HepG2 (cell line): ENCODE results near the gene PPP4C. TPM values are rescaled to one million over a fixed set of nuclear protein-coding genes. Genes with fewer than 3 reads are reported as not detected.
A peak's percentile ranks its signal among the peaks of the same experiment; 100 is the strongest.

ENCODE experiments used
- AHR ChIP-seq: IDR thresholded peaks from 2 replicates; pipeline ENCODE4 v1.6.1; 2018; ENCODE audit warnings: missing genetic modification reagents, missing compliant biosample characterization
- BCLAF1 ChIP-seq: fragments of 450-650 bp; IDR thresholded peaks from 2 replicates; pipeline ENCODE4 v1.6.1; 2017; ENCODE audit warnings: mild to moderate bottlenecking
- ERF ChIP-seq: IDR thresholded peaks from 2 replicates; pipeline ENCODE4 v1.6.1; 2018; ENCODE audit warnings: missing biosample characterization, missing genetic modification reagents
- EZH2 ChIP-seq: conservative IDR thresholded peaks from 2 replicates; pipeline ENCODE4 v1.6.1; 2012; ENCODE audit warnings: mild to moderate bottlenecking, low read depth, low read length, moderate library complexity
- GATAD1 ChIP-seq: IDR thresholded peaks from 2 replicates; pipeline ENCODE4 v1.6.1; 2016; ENCODE audit warnings: missing genetic modification reagents, missing compliant biosample characterization
- HMGXB3 ChIP-seq: sonication (generic); formaldehyde crosslinking; IDR thresholded peaks from 2 replicates; pipeline ENCODE4 v1.4.0; 2020; ENCODE audit warnings: missing genetic modification reagents, borderline replicate concordance
- HOXD1 ChIP-seq: sonication (generic); formaldehyde crosslinking; IDR thresholded peaks from 2 replicates; pipeline ENCODE4 v1.5.0; 2020; ENCODE audit warnings: missing genetic modification reagents
- JDP2 ChIP-seq: sonication (generic); formaldehyde crosslinking; IDR thresholded peaks from 2 replicates; pipeline ENCODE4 v1.8.1; 2022; ENCODE audit warnings: missing genetic modification reagents, borderline replicate concordance
- JUND ChIP-seq: sonication (generic); formaldehyde crosslinking; IDR thresholded peaks from 2 replicates; pipeline ENCODE4 v1.8.0; 2022; ENCODE audit warnings: mild to moderate bottlenecking, missing genetic modification reagents
- KDM5B ChIP-seq: sonication (generic); formaldehyde crosslinking; IDR thresholded peaks from 2 replicates; pipeline ENCODE4 v1.4.0; 2020; ENCODE audit warnings: missing genetic modification reagents, mild to moderate bottlenecking, borderline replicate concordance
- MAFF ChIP-seq: IDR thresholded peaks from 2 replicates; pipeline ENCODE4 v1.6.1; 2011; ENCODE audit warnings: low read depth, low read length, improper control_type of control experiment
- NR2F6 ChIP-seq, 2 experiments: IDR thresholded peaks; 2 replicates each; pipeline ENCODE4 v1.6.1; 2016; ENCODE audit warnings: antibody characterized with exemption in 1 of 2, mild to moderate bottlenecking in 1 of 2
- PCBP1 ChIP-seq: fragments of 200-400 bp; formaldehyde crosslinking; IDR thresholded peaks from 2 replicates; pipeline ENCODE4 v1.6.1; 2017; ENCODE audit warnings: mild to moderate bottlenecking, low read depth, low read length, borderline replicate concordance
- PHF8 ChIP-seq: sonication (generic); formaldehyde crosslinking; IDR thresholded peaks from 2 replicates; pipeline ENCODE4 v1.5.0; 2020; ENCODE audit warnings: missing genetic modification reagents
- SRY ChIP-seq: sonication (generic); formaldehyde crosslinking; IDR thresholded peaks from 2 replicates; pipeline ENCODE4 v1.8.0; 2022; ENCODE audit warnings: mild to moderate bottlenecking, missing genetic modification reagents
- ZBTB42 ChIP-seq: sonication (generic); formaldehyde crosslinking; IDR thresholded peaks from 2 replicates; pipeline ENCODE4 v1.5.0; 2020; ENCODE audit warnings: mild to moderate bottlenecking, missing genetic modification reagents
- ZHX1 ChIP-seq: sonication (generic); formaldehyde crosslinking; IDR thresholded peaks from 2 replicates; pipeline ENCODE4 v1.8.1; 2022; ENCODE audit warnings: low read depth, mild to moderate bottlenecking, missing genetic modification reagents
- ZNF232 ChIP-seq: sonication (generic); formaldehyde crosslinking; IDR thresholded peaks from 2 replicates; pipeline ENCODE4 v1.4.0; 2020; ENCODE audit warnings: missing genetic modification reagents, borderline replicate concordance
- ZNF501 ChIP-seq: sonication (generic); formaldehyde crosslinking; IDR thresholded peaks from 2 replicates; pipeline ENCODE4 v1.5.1; 2020; ENCODE audit warnings: mild to moderate bottlenecking, moderate library complexity, missing genetic modification reagents
- ZNF530 ChIP-seq: sonication (generic); formaldehyde crosslinking; IDR thresholded peaks from 2 replicates; pipeline ENCODE4 v1.5.0; 2020; ENCODE audit warnings: low read depth, mild to moderate bottlenecking, missing genetic modification reagents
- ZSCAN9 ChIP-seq: IDR thresholded peaks from 2 replicates; pipeline ENCODE4 v1.6.1; 2016; ENCODE audit warnings: borderline replicate concordance
- polyA plus RNA-seq, 8 experiments: library from polyadenylated mRNA; depleted of rRNA in 3 of 8; stranded (reverse) in 7 of 8; unstranded in 1 of 8; fragments of >200 nt; fragmentation: Illumina TruSeq in 4 of 8; extraction: Trizol in 4 of 8; gene quantifications; 2 replicates each; pipeline versions ENCODE4 v1.2.1 to v1.2.3, GENCODE V29; 2011 to 2016; ENCODE audit warnings: low read depth in 4 of 8, missing spikeins in 1 of 8, mixed read lengths in 1 of 8; ENCODE audit not compliant: insufficient read depth in 1 of 8
- total RNA-seq, 5 experiments: library from RNA; depleted of rRNA; stranded (reverse); fragments of >200 nt; fragmentation: Illumina TruSeq; extraction: Trizol; gene quantifications; 2 replicates each; pipeline ENCODE4 v1.2.3, GENCODE V29; 2016; ENCODE audit warnings: low read depth in 1 of 5

The PPP4C gene
- total and polyA plus RNA-seq, 2 of the 13 experiments (the other 11 are each of a cell fraction or from before 2014, with no cell fraction given), result 176 to 220 TPM

- TF ChIP-seq BCLAF1 (no peak), JDP2 (CRISPR knock-in tag) (no peak), AHR (CRISPR knock-in tag) (peak; percentile 60; the same call in 1 of the 2 replicates), NR2F6 (IDR thresholded peaks at IDR 0.05) (peak; percentile 56; the same call in 1 of the 2 replicates), NR2F6 (CRISPR knock-in tag; IDR thresholded peaks at IDR 0.05) (peak; percentile 81), GATAD1 (peak; percentile 48; the same call in 1 of the 2 replicates), PHF8 (CRISPR knock-in tag) (0 out of 2 replicates have a peak, but pooled peaks have one; percentile 20), ZNF530 (CRISPR knock-in tag) (no peak), SRY (no peak), MAFF (no peak), PCBP1 (no peak), JUND (no peak), KDM5B (0 out of 2 replicates have a peak, but pooled peaks have one; percentile 49), ERF (CRISPR knock-in tag) (0 out of 2 replicates have a peak, but pooled peaks have one; percentile 22), ZNF501 (0 out of 2 replicates have a peak, but pooled peaks have one; percentile 55), HOXD1 (CRISPR knock-in tag) (peak; percentile 22; the same call in 1 of the 2 replicates), ZBTB42 (CRISPR knock-in tag) (no peak), ZSCAN9 (0 out of 2 replicates have a peak, but pooled peaks have one; percentile 36), HMGXB3 (0 out of 2 replicates have a peak, but pooled peaks have one; percentile 53), EZH2 (no peak), ZHX1 (CRISPR knock-in tag) (0 out of 2 replicates have a peak, but pooled peaks have one; percentile 37), ZNF232 (peak; percentile 65; the same call in 1 of the 2 replicates)
These were observed 20.7 kb upstream of the PPP4C start (continued) for GRCh38 chr16:30054959-30055553.
